NOMO-1 (cell line): ENCODE results near the gene NPIPB8.
A peak's percentile ranks its signal among the peaks of the same experiment; 100 is the strongest.
"Not testable (repeated sequence)": the region's sequence is repeated elsewhere in the genome, so short reads cannot be mapped to it uniquely, and the experiment has no call there.

Source experiments
- DNase-seq, 2 experiments: peaks; one replicate each; lab custom pipeline; 2025; ENCODE audit not compliant: unreplicated experiment in 2 of 2; lab: John Stamatoyannopoulos, UW

Gene NPIPB8

GRCh38 chr16:28606291-28607115, 31.4 kb upstream of the NPIPB8 start:
- DNase-seq, result no peak

DNA sequence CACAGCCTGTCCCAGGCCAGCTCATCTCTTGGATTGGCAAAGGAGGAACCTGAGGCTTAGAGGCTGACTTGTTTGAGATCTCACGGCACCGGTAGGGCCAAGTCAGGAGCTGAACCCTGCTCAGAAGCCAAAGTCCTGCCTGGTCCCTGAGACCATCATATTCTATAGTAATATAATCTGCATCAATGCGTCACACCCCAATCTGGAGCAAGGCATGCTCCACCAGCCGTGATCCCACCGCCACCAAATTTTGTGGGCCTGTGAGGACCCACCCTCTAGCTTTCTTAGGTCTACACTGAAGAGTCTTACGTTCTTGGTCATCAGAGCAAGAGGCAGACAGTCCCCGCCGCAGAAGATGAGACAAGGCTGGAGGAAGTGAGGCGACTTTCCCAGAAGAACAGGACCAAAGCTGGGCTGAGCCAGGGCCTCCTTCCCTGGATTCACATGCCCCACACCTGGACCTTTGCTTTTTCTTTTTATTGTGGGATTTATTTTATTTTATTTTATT, 30.7 kb upstream of the NPIPB8 start:
- DNase-seq, result no peak

- DNase-seq, result not testable (repeated sequence)
Measured at GRCh38 chr16:28607681-28608495, 30.0 kb upstream of the NPIPB8 start.

DNA sequence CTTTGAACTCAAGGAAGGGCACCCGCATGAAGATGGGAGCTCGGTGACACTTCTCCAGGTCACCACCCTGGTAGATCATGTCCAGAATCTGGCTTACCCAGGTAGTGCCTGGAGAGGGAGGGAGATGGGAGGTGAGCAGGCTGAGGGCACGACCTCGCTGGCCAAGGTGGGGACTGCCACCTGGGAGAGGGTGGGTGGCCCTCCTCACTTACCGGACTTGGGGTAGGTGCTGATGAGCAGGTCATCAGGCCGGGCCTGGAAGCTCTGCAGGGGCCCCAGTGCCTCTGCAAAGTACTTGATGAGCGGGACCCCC, 29.4 kb upstream of the NPIPB8 start:
- not testable (repeated sequence) for DNase-seq

- not testable (repeated sequence) for DNase-seq
Measured at GRCh38 chr16:28608867-28609596, 28.8 kb upstream of the NPIPB8 start.

DNA sequence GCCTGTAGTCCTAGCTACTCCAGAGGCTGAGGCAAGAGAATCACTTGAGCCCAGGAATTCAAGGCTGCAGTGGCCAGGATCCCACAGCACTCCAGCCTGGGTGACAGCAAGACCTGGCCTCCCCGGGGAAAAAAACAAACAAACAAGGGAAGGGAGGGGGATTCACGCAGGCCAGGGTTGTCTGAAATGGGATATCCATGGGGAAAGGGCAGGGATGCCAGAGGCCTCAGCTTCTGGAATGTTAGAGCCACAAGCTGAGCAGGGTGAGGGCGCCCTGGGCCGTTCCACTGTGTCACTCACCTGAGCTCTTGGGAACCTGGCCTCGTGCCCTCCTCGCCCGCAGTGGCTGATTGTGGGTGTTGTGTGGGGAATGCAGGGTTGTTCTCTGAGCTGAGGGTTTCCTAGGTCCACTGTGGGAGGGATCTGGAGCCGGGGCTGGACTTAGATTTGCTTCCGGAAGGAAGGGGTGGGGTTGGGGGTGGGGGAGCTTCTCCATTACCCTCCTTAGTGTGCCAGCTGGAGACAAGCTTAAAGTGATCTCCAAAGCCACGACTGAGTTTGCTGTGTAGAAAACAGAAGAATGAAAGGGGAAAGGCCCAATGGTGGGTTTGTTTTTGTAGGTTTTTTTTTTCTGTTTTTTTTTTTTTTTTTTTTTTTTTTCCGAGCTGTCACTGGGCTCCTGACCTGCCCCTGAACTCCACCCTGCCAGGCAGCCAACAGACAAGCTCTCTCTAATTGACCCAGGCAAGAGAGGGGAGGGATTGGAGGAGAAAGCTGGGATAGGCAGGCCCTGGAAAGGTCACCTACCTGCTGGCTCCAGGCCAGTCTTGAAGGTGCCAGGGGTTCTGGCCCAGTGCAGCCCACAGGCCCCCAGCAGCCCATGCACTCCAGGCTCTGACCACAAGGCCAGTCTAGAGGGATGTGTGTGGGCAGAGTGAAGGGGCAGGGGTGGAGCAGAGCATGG, 28.0 kb upstream of the NPIPB8 start, which contains the start of gene SULT1A1:
TSS of gene SULT1A1 (minus strand) at position 414 of the 964 bp plus-strand sequence. CDS start 1,189 bp downstream, outside the sequence.
- DNase-seq, result peak; percentile 14 to 37

DNA sequence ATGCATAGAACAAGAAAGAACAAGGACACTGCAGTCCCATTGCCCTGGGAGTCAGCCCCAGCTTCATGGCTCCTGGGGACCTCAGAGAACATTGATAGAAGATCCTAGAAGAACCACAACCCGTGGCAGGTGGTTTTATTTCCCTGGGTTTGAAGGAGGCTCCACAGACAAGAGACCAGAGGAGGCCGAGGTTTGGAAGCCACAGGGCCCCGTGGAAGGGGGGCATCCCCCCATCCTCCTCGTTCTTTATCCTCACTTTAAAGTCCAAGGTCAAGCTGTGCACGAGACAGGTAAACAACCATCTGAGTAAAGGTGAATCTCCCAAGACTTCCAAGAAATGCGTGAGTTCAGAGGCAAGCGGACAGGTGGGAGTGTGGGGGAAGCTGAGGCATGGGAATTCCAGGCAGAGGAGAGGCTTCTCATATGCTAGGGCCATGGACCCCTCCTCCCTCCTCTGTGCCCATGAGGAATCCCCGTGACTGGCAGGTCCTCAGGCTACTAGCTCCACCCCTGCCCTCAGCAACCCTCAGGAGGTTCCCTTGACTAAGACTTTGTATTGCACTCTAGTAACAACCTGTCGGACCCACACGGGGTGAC, 27.2 kb upstream of the NPIPB8 start:
- no peak for DNase-seq

GRCh38 chr16:28612359-28613280, 25.2 kb upstream of the NPIPB8 start:
- not testable (repeated sequence) for DNase-seq

DNA sequence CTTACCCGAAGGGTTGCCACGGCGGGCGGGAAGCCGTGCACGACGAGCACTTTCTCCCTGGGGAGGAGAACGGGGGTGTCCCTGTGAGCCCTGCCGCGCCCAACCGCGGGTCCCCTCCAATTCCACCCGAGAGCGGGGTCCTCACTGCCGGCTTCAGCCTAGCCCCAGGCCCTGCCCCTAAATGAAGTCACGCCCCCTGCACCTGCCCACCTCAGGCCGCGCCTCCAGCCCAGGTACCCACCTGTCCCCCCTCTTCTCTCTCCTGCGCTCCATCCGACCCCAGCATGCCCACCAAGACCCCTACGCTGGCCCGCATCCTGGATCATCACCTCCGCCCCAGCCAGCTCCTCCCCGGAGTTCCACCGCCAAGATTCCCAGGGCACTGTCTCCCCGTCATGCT, 24.0 kb upstream of the NPIPB8 start:
- DNase-seq, result not testable (repeated sequence)

DNA sequence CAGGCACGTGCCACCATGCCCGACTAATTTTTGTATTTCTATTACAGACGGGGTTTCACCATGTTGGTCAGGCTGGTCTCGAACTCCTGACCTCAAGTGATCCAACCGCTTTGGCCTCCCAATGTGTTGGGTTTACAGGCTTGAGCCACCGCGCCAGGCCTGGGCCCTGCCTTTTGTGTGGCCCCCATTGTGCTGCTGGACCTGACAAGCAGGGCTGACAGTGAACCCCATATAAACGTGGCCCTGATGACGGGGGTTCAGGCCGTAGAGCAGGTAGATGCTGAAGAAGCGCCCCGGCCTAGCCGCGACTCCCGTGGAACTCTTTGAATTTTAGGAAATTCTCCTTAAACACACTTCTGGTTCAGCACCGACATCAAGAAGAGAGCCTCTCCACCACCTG, 23.3 kb upstream of the NPIPB8 start:
- DNase-seq, result not testable (repeated sequence)

DNA sequence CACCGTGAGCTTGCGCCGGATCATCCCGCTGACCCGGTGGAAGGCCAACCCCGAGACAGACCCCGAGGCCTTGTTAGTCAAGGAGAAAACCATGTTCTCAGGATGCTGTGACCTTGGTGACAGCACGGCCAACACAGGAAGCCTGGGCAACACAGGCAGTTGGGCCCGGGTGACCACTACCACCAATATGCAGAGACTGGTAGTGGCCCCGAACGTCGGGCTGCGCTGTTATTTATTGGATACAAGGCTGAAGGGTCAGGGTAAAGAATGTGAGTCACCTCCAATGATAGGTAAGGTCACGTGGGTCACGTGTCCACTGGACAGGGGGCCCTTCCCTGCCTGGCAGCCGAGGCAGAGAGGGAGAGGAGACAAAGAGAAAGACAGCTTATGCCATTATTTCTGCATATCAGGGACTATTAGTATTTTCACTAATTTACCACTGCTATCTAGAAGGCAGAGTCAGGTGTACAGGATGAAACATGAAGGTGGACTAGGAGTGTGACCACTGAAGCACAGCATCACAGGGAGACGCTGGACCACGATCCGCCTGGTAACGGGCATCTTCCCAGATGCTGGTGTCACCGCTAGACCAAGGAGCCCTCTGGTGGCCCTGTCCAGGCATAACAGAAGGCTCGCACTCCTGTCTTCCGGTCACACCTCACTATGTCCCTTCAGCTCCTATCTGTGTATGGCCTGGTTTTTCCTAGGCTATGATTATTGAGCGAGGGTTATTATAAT, 22.2 kb upstream of the NPIPB8 start:
- DNase-seq, result not testable (repeated sequence)

DNA sequence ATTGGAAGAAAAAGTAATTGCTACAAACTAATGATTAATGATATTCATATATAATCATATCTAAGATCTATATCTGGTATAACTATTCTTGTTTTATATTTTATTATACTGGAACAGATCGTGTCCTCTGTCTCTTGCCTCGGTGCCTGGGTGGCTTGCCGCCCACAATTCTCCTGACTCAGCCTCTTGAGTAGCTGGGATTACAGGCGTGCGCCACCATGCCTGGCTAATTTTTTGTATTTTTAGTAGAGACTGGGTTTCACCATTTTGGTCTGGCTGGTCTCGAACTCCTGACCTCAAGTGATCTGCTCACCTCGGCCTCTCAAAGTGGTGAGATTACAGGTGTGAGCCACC, 21.7 kb upstream of the NPIPB8 start:
- DNase-seq, result not testable (repeated sequence)

DNA sequence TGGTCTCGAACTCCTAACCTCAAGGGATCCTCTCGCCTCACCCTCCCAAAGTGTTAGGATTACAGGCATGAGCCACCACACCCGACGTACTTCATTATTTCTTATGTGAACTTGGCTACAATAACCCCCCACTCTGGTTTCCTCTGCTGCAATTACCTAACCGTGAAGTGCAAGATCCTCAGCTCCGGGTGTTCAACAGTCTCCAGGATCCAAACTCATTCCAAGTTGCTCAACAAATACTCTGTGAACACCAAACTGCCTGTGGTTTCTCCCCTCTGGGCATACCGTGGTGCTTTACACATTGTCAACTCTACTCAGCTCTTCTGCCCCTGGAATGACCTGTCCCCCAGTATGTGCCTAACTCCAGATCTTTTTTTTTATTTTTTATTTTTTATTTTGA, 21.2 kb upstream of the NPIPB8 start:
- peak in 1 of 2 experiments; percentile 32 for DNase-seq

GRCh38 chr16:28617874-28618273, 20.0 kb upstream of the NPIPB8 start:
- DNase-seq, result peak; percentile 30 to 46

GRCh38 chr16:28620316-28620715, 17.5 kb upstream of the NPIPB8 start:
- DNase-seq, result not testable (repeated sequence)

DNA sequence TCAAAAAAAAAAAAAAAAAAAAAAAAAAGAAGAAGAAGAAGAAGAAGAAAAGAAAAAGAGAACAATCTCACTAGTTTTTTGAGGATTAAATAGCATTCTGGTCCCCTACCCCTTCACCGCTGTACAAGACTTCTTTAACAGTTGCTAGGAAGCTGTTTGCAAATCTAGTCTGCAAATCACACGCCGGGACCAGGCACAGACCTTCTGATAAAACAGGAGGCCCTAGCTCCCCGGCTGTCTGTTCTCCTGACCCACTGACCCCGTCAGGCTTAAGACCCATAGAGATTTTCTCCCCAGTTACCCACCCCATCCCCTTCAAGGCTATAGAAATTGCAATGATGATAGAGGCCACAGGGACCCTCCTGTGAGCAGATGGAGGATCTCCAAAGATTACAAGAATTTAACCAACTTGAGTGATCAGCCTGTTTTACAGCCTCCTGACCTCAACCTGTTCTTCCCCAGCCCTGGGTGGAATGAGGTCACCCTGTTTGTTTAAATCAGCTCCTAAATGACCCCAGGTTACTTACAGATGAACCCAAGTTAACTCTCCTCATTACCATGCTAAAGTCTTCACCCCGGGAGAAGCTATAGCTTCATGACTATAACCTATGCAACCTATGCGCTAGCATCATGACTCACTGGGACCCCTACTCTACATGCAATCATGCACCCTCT, 16.2 kb upstream of the NPIPB8 start:
- DNase-seq, result no peak

DNA sequence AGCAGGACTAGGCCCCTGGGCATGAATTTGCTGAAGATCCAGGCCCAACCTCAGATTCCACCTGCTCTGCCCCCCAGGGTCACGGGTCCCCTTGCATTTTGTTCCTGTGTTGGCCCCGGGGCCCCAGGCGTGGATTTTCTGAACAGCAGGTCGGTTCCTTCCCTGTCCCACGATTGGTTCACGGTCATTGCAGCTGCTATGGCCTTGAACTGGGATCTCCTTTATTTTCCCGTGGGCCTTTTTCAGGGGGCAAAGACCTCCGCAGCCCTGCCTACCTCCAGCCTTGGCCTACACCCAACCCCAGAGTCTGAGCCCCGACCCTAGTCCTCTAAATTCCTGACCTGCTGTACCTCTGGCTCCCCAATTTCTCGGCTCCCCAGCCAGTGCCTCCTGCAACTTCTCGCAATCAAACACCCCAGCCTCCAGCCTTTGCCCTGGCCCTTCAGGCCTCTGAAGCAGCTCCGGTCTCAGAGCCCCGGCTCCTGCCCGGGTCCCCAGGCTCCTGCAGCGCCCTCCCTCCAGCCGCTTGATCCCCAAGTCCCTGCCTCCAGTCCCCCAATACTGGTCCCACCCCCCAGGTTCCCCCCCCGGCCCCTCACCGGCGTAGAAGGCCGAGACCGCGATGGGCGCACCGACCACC, 15.2 kb upstream of the NPIPB8 start:
- peak in 1 of 2 experiments; percentile 20 for DNase-seq
